NCI-H774 (cell line): ENCODE results near the gene PPARA.

Experiments
- DNase-seq: peaks from one replicate; lab custom pipeline; 2025; lab: John Stamatoyannopoulos, UW

PPARA gene

GRCh38 chr22:46114518-46115387 is 35.6 kb upstream of the PPARA start:
- no peak for DNase-seq

- no peak for DNase-seq
Observed at GRCh38 chr22:46115388-46115678, 35.0 kb upstream of the PPARA start.

GRCh38 chr22:46115755-46116490 is 34.4 kb upstream of the PPARA start:
- no peak for DNase-seq

DNA sequence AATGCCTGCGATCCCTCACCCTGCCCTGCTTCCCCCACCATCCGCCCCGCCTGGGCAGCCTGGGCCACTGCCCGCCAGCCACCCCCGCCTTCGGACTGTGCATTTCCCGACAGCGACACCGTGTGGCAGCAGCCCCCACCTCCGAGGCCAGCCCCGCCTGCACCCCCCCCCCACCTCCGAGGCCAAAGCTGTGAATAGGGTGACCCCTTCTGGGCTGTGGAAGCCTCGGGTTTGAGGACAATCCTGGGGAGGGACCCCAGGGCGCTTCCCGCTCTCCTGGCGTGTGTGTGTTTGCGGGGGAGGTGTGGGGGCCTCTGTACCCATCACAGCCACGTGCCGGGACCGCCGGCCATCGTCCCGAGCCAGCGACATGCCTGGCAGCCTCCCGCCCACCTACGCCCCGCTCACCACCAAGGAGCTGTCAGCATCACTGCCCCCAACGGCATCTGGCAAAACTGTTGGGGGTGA is 33.8 kb upstream of the PPARA start:
- DNase-seq = peak; percentile 24

DNA sequence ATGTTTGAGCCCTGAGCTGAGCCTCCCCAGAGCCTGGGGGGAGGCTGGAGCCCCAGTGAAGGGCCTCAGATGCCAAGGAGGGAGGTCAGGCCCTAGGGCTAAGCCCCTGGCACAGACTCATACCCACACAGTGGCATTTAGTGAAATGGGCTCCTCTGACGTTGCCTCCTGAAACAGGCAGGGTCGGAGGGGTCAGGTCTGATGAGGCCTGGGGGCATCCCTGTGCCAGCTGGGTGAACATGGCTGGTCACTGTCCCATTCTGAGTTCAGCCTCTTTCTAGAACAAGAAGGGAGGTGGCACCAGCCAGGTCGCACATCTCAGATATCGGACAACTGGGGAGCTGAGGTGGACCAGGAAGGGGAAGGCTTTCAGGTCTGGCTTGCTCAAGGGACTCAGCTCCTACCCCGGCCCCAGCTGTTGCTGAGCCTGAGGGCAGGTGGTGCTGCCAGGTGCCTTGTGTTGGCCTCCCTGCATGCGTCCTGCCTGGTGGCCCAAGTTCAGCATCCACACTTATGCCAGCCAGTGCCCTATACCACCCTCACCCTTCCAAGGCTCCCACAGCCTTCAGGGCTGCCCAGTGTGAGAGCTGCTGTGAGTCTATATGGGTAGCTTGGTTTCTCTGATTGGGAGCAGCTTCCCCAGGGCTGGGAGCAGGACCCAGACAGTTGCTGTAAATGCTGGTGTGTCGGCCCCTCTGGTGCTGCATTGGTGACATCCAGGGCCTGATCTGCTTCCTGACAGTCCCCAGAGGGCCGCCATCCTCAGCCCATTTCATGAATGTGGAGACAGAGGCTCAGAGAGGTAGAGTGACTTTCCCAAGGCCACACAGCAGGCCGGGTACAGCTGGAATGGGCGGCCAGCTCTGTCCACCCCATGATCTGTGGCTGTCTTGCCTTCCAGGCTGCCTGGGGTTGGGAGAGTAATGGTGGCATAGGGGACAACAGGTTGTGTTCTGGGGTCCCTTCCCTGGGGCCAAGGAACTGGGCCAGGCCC is 32.8 kb upstream of the PPARA start:
- DNase-seq = no peak

- DNase-seq = no peak
Observed at GRCh38 chr22:46119093-46119728, 31.1 kb upstream of the PPARA start.

DNA sequence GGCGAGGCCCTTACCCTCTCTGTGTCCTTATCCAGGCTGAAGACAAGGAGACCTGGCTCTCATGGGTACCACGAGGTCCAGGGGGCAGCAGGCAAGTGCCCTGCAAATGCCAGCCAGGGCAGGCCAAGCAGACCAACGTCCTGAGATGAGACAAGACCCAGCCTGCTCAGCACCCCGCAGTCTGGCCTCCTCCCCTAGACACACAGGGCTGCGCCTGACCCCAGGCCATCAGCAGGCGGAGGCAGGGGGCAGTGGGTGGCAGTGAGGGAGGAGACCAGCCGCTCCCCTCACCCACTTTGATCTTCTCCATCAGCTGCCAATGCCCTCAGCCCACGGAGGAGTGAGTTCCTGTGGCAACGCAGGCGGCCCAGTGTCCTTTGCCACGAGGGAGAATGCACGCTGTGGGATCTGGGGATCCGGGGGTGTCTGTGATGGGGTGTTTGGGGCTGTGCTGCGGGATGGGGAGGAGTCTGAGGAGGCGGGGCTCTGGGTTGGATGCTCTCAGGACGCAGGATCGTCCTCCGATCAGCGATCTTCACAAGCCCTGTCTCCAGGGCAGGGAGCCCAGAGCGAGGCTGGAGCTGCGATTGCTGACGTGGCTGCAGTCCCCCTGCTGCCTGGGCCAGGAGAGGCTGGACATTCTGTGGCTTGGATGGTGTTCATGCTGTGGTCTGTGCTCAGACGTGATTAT is 30.5 kb upstream of the PPARA start:
- DNase-seq = no peak

- DNase-seq = no peak
Observed at GRCh38 chr22:46120420-46120737, 29.9 kb upstream of the PPARA start.

- no peak for DNase-seq
Observed at GRCh38 chr22:46121079-46121478, 29.2 kb upstream of the PPARA start.

DNA sequence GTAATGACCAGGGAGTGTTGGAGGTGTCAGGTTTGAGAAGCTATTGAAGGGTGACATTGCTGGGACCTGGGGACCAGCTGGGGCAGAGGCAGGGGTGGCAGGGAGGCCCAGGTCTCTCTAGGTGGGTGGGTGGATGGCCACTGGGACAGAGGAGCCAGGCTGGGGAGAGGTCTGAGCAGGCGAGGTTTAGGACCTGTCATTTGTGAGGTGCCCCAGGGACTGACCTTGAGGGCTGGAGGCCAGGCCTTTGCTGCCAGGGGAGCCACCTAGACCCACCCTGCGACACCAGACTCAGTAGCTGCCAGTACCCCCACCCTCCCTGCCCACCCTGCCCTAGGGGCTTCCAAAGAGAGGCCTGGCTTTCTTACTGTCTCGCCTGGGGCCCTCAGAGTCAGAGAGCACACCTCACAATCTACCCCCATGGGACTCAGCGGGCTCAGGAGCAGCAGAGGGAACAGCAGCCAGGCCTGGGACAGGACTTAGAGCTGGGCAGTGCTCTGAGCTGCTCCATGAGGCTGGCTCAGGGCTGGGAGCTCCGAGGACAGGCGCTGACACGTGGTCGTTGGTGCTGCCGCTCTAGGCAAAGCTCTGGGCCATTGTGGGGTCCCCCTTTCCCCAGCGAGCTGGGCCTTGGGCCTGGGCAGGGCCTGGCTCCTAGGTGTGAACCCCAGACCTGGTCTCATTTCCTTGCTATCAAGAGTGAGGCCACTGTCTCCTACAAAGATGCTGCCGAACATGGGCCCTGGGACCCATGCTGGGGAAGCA is 28.6 kb upstream of the PPARA start:
- DNase-seq = no peak

DNA sequence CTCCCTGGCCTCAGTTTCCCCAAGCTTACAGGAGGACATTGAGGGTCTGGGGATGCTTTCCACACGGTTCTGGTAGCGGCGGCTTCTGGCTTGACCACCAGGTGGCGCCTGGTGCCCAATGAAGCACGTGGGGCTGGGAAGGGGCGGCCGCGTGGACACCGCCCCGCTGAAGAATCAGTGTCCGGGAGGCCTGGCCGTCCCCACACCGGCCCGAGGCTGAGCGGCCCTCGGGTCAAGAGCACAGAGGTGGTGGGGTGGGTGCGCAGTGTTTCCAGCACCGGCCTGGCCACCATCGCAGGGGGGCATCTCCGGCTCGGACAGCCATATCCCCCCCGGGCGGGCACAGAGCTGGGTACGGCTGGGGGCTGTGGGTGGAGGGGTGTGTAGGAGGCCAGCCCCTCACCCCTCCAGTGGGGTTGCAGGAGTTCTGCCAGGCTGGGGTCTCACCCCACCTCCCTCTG is 27.8 kb upstream of the PPARA start:
- no peak for DNase-seq

DNA sequence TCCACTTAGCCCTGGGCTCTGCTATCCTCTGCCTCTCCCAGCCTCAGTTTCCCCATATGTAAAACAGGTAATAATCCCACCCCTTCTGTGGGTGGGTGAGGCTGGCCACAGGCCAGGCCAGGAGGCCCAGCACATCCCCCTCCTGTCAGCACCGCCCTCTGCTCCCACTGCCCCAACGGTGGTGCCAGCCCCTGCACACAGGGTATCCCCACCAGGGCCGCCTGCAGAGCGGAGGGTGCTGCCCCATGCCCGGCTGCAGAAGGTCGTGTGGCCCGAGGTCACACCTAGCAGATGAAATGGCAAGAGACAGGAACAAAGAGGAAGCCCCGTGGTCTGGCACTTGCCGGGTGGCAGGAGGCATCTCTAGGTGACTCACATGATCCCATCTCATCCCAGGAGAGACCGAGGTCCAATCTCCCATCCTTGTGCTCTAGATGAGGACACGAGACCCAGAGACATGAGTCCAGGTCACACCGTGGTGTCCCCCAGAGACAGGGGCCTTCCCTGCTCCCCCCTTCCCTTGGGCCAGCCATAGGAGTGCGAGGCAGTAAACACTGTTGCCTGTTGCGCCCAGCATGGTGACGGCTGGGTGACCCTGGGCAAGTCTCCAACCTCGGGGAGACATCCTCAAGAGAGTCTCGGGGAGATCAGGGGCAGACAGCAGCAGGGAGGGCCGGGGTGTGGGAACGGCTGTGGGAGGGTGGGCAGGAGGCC is 27.2 kb upstream of the PPARA start:
- DNase-seq = no peak

- DNase-seq = no peak
Observed at GRCh38 chr22:46123694-46124382, 26.5 kb upstream of the PPARA start.

DNA sequence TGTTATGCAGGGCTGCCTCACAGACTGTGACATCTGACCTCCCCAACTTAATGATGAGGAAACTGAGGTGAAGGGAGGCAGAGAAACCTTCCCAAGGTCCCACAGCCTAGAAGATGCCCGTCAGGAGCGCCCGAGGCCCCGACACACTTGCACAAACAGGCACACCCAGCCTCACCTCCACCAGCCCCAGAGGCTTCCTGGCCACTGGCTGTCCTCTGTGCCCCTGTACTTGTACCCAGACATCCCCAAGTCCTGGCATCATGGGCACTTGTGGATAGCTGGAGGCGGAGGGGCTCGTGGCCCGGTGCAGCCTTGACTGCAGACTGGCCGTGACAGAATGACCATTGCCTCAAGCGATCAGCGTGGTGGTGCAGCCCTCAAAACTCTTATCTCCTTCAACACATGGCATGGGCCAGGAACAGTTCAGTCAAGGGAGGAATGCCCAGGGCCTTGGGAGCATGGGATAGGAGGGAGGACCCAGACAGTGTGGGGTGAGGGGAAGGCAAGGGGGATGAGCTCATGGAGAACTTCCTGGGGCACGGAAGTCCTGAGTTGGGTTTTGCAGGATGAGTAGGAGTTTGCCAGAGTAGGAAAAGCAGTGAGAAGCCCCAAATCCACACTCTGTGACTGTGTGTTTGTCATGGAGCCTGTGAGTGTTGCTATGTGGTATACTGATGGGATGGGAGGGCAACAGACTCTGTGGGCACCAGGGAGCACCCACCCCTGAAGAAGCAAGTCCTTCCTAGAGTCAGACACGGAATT is 25.8 kb upstream of the PPARA start:
- no peak for DNase-seq

GRCh38 chr22:46125311-46125710 is 25.0 kb upstream of the PPARA start:
- no peak for DNase-seq

- no peak for DNase-seq
Observed at GRCh38 chr22:46125816-46126765, 24.2 kb upstream of the PPARA start.

DNA sequence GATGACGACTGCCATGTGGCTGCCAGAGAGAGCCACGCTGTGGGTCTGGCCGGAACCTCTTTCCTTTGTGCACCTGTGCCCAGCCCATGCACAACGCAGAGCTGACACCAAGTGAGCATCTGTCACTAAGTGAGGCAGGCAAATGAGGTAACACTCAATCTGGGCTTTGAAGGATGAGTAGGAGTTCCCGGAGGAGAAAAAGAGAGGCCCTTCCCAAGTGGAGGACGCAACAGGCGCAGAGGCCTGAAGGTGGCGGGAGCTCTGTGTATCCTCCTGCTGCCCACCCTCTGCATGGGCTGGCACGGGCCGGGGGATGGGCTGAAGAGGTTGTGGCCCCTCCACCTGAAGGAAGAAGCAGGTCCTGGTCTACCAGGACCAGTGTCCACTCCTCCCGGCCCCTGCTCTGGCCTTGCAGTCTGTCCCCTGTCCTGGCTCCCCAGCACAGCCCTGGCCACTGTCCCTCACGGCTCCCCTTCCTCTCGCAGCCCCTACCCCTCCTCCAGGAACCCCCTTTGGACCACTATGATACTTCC is 23.4 kb upstream of the PPARA start:
- no peak for DNase-seq
